Endothelial cell of umbilical vein (primary cell): ENCODE results near the gene USP40. TPM values are rescaled to one million over a fixed set of nuclear protein-coding genes. Genes with fewer than 3 reads are reported as not detected.

ENCODE experiments used
- BruUV-seq: library from RNA; stranded (reverse); fragments of 400-500 nt; replicated peaks from 2 replicates; lab custom pipeline; 2021; lab: Mats Ljungman, UMichigan
- CTCF ChIA-PET: fragments of 300-600, 350-600 bp; sonication (Branson Sonifier 250); formaldehyde crosslinking; loops from one replicate; lab custom pipeline; 2021; ENCODE audit warnings: antibody characterized with exemption, inconsistent platforms; lab: Charles Lee
- POLR2A ChIA-PET: fragments of 300-600, 350-600 bp; sonication (Branson Sonifier 250); formaldehyde crosslinking; loops from one replicate; lab custom pipeline; 2021; ENCODE audit warnings: antibody characterized with exemption, inconsistent platforms; lab: Charles Lee
- DNase-seq: peaks from one replicate; pipeline ENCODE4 v3.0.0-alpha.2; 2011; ENCODE audit warnings: low read depth, low spot score
- FAIRE-seq: peaks from 2 replicates; lab custom pipeline; 2011; peaks lifted over from hg19 to GRCh38; lab: Jason Lieb, UNC
- H2AFZ ChIP-seq: 2 replicates; pipeline ENCODE4 v1.6.0; 2012; ENCODE audit warnings: low read depth, low read length, control low read depth, inconsistent platforms
- H3K27ac ChIP-seq: 2 replicates; pipeline ENCODE4 v1.5.1; 2011; ENCODE audit warnings: low read depth, mild to moderate bottlenecking, control low read depth, low read length, moderate library complexity; ENCODE audit not compliant: insufficient read depth
- H3K27me3 ChIP-seq, 2 experiments: 2 replicates each; pipeline versions ENCODE4 v1.6.0 to v1.6.1; 2011; ENCODE audit warnings: low read length in 2 of 2, mixed read lengths in 1 of 2; ENCODE audit not compliant: control insufficient read depth in 2 of 2, insufficient read depth in 2 of 2
- H3K36me3 ChIP-seq, 2 experiments: 2 replicates in 1 of 2; 3 replicates in 1 of 2; pipeline ENCODE4 v1.5.1; 2011; ENCODE audit warnings: low read length in 2 of 2, mild to moderate bottlenecking in 1 of 2, moderate library complexity in 1 of 2; ENCODE audit not compliant: control insufficient read depth in 2 of 2, insufficient read depth in 2 of 2; ENCODE audit errors: extremely low read depth in 1 of 2
- H3K4me1 ChIP-seq: 3 replicates; pipeline ENCODE4 v1.5.1; 2011; ENCODE audit warnings: mild to moderate bottlenecking, low read length; ENCODE audit not compliant: control insufficient read depth, insufficient read depth; ENCODE audit errors: extremely low read depth
- H3K4me2 ChIP-seq: 2 replicates; pipeline ENCODE4 v1.6.1; 2011; ENCODE audit warnings: low read length, control low read depth, mixed read lengths; ENCODE audit not compliant: insufficient read depth
- H3K4me3 ChIP-seq, 3 experiments: fragments of 200-600 bp in 1 of 3; sonication (generic), shearing (Covaris generic) in 1 of 3; replicated peaks in 1 of 3; 2 replicates each; pipeline ENCODE4 v1.5.1; 2011 to 2016; ENCODE audit warnings: control low read depth in 3 of 3, low read length in 3 of 3, mild to moderate bottlenecking in 2 of 3, inconsistent platforms in 1 of 3, low read depth in 1 of 3, moderate library complexity in 1 of 3; ENCODE audit not compliant: insufficient read depth in 1 of 3
- H3K79me2 ChIP-seq: 2 replicates; pipeline ENCODE4 v1.6.0; 2012; ENCODE audit warnings: low read length, inconsistent platforms; ENCODE audit not compliant: control insufficient read depth, insufficient read depth
- H3K9ac ChIP-seq: replicated peaks from 2 replicates; pipeline ENCODE3; 2011; ENCODE audit warnings: low read length, control low read depth; ENCODE audit not compliant: insufficient read depth; ENCODE audit errors: extremely low read depth
- H3K9me1 ChIP-seq: replicated peaks from 3 replicates; pipeline ENCODE4 v1.6.0; 2011; ENCODE audit warnings: mild to moderate bottlenecking, low read length; ENCODE audit not compliant: control insufficient read depth, insufficient read depth; ENCODE audit errors: extremely low read depth
- H3K9me3 ChIP-seq: replicated peaks from 2 replicates; pipeline ENCODE4 v1.5.1; 2012; ENCODE audit warnings: low read length, inconsistent platforms; ENCODE audit not compliant: control insufficient read depth, insufficient read depth
- H4K20me1 ChIP-seq: replicated peaks from 2 replicates; pipeline ENCODE3; 2011; ENCODE audit warnings: mild to moderate bottlenecking, low read length; ENCODE audit not compliant: control insufficient read depth, insufficient read depth; ENCODE audit errors: extremely low read depth
- CTCF ChIP-seq, 2 donors: IDR thresholded peaks; 1 replicate in 1 of 2; 2 replicates in 1 of 2; pipeline ENCODE4 v1.5.1; 2011; ENCODE audit warnings: low read length in 2 of 2, mild to moderate bottlenecking in 2 of 2, moderate library complexity in 2 of 2, control low read depth in 1 of 2, inconsistent platforms in 1 of 2, low read depth in 1 of 2; ENCODE audit not compliant: insufficient read depth in 1 of 2; ENCODE audit errors: extremely low read depth in 1 of 2
- EZH2 ChIP-seq: IDR thresholded peaks from 2 replicates; pipeline ENCODE4 v1.6.1; 2012; ENCODE audit warnings: borderline replicate concordance, low read depth, mild to moderate bottlenecking, moderate library complexity, low read length, inconsistent platforms; ENCODE audit not compliant: severe bottlenecking
- FOS ChIP-seq: IDR thresholded peaks from 2 replicates; pipeline ENCODE4 v1.6.1; 2011; ENCODE audit warnings: mild to moderate bottlenecking, low read length, moderate library complexity, borderline replicate concordance; ENCODE audit not compliant: insufficient read depth
- GATA2 ChIP-seq: IDR thresholded peaks from 2 replicates; pipeline ENCODE4 v1.7.0; 2011; ENCODE audit warnings: low read depth, mild to moderate bottlenecking, moderate library complexity, mixed read lengths, low read length; ENCODE audit not compliant: insufficient read length, insufficient read depth
- JUN ChIP-seq: IDR thresholded peaks from 2 replicates; pipeline ENCODE4 v1.6.1; 2011; ENCODE audit warnings: borderline replicate concordance, low read depth; ENCODE audit not compliant: insufficient read length, insufficient read depth
- MYC ChIP-seq: IDR thresholded peaks from one replicate; pipeline ENCODE4 v1.6.1; 2011; ENCODE audit warnings: mild to moderate bottlenecking, low read depth, low read length
- POLR2A ChIP-seq: IDR thresholded peaks from 2 replicates; pipeline ENCODE4 v1.6.1; 2012; ENCODE audit warnings: low read depth, mild to moderate bottlenecking, control low read depth, low read length
- POLR2AphosphoS5 ChIP-seq: IDR thresholded peaks from 2 replicates; pipeline ENCODE4 v1.6.1; 2012; ENCODE audit warnings: low read depth, mild to moderate bottlenecking, control low read depth, low read length, moderate library complexity; ENCODE audit not compliant: insufficient read depth
- dilution Hi-C: fragments of 300-500 bp; cut with MboI; formaldehyde crosslinking; loops from one replicate; pipeline ENCODE4 v1.15.0; 2019; ENCODE audit warnings: low sequenced_read_pairs; ENCODE audit not compliant: extremely low pct_ligation_motif_present
- intact Hi-C: fragments of 100-400 bp; cut with micrococcal nuclease; formaldehyde crosslinking; loops from one replicate; pipeline ENCODE4 v1.10.0; 2022
- polyA plus RNA-seq, 4 experiments: library from polyadenylated mRNA; depleted of rRNA in 3 of 4; stranded (reverse) in 3 of 4; unstranded in 1 of 4; fragments of >200 nt; gene quantifications; 2 replicates each; pipeline versions ENCODE4 v1.2.1 to v1.2.3, GENCODE V29; 2011 to 2012; ENCODE audit warnings: missing spikeins in 1 of 4
- total RNA-seq: library from RNA; stranded (reverse); gene quantifications from 2 replicates; pipeline ENCODE4 v1.2.3, GENCODE V29; 2021
- TF ChIP-seq, protein P1 (sequence below): IDR thresholded peaks from 2 replicates; pipeline ENCODE4 v1.6.1; 2011; ENCODE audit not compliant: insufficient read depth, insufficient read length

USP40 gene
- total and polyA plus RNA-seq, 2 donors (not counting 3 experiments of a cell fraction or from before 2014, with no cell fraction given), result 32.2 to 32.5 TPM

DNA sequence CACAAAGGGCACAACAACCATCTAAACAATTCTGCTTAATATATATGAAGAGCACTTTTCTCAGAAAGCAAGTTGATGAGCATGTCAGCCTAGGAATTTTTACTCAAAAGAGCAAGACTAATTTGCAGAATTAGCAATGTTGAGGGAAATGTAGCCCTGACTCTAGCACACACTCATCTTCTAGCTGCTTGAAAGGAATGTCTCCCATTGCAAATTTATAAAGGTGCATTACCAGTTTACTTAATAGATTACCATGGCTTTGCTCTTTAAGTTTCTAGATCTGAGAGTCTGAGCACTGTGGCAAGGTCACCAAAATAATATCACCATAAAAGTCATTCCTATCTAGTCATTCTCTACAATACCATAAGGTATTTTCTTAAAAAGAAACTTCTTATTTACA, 40.8 kb downstream of the USP40 start:
- no peaks in the 10 kb centered on the region for H3K9me3 ChIP-seq
- CTCF ChIA-PET, result no interaction called here
- no peaks in the 10 kb centered on the region for H3K4me1 ChIP-seq
- no peak for FAIRE-seq
- no peak for DNase-seq
- H3K27me3 ChIP-seq, result no peaks in the 10 kb centered on the region
- H3K9me1 ChIP-seq, result no peaks in the 10 kb centered on the region
- no peak overlapping the region for H3K4me3 ChIP-seq
- TF ChIP-seq POLR2A (no peak), FOS (no peak), POLR2AphosphoS5 (no peak), GATA2 (no peak), EZH2 (no peak), CTCF (IDR thresholded peaks at IDR 0.05; ENCODE audit: extremely low read depth in 1 of 2, insufficient read depth in 1 of 2, low read depth in 1 of 2, low read length in 2 of 2) (no peak), MYC (no peak), JUN (no peak)
- TF ChIP-seq, protein P1, sequence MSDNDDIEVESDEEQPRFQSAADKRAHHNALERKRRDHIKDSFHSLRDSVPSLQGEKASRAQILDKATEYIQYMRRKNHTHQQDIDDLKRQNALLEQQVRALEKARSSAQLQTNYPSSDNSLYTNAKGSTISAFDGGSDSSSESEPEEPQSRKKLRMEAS, result no peak
- H4K20me1 ChIP-seq, result no peaks in the 10 kb centered on the region
- POLR2A ChIA-PET, result no interaction called here
- H3K36me3 ChIP-seq, result peaks cover 0 to 3% of the 10 kb centered on the region in 2 experiments
- no TSS peak for BruUV-seq
- H3K9ac ChIP-seq, result no peak overlapping the region
- H3K79me2 ChIP-seq, result no peaks in the 10 kb centered on the region
- dilution Hi-C loops (no loop called here), intact Hi-C loops (no loop called here)
- no peak overlapping the region for H3K4me2 ChIP-seq
- H2AFZ ChIP-seq, result no peak overlapping the region
- no peak overlapping the region for H3K27ac ChIP-seq
